Measurements from ENCODE around the gene MLLT3. TPM values are rescaled to one million over a fixed set of nuclear protein-coding genes. Genes with fewer than 3 reads are reported as not detected.

Gene MLLT3
- total and polyA plus RNA-seq, 2 of the 13 experiments (the other 11 are each of a cell fraction or from before 2014, with no cell fraction given): 12.3 to 12.6 TPM

- no peak overlapping the region for H3K4me2 ChIP-seq (ENCODE audit: low read depth, low read length)
- 26% methylated on average over 9 of the region's 9 CpGs for WGBS (ENCODE audit: low lambda C conversion rate)
- in situ Hi-C loops (cut with HindIII; ENCODE audit: extremely low pct_ligation_motif_present, low pct_unique_long_range_greater_than_20kb) (no loop called here), intact Hi-C loops (cut with micrococcal nuclease; ENCODE audit: unreplicated experiment) (no loop called here)
- no peaks in the 10 kb centered on the region for H3K9me3 ChIP-seq (ENCODE audit: low read length)
- ChIA-PET POLR2A (no interaction called here), CTCF (ENCODE audit: low intra/inter-chr PET ratio, low total read pairs) (no interaction called here)
- no peaks in the 10 kb centered on the region for H4K20me1 ChIP-seq (ENCODE audit: insufficient read depth, low read length)
- H3K4me3 ChIP-seq (replicated peaks in 1 of 3; ENCODE audit: insufficient read depth in 1 of 3, low read depth in 2 of 3, low read length in 3 of 3): no peak overlapping the region
- no peak overlapping the region for H3K27ac ChIP-seq (ENCODE audit: extremely low read length, insufficient read depth, low read length)
- TF ChIP-seq ZFX (CRISPR knock-in tag; IDR thresholded peaks at IDR 0.05; ENCODE audit: low read depth): no peak
- no peak for TF ChIP-seq ZNF280B (CRISPR knock-in tag; IDR thresholded peaks at IDR 0.05; ENCODE audit: borderline replicate concordance)
- no peak for TF ChIP-seq ZNF781 (CRISPR knock-in tag; IDR thresholded peaks at IDR 0.05; ENCODE audit: borderline replicate concordance, not compliant biosample characterization)
- TF ChIP-seq ZNF670 (CRISPR knock-in tag; IDR thresholded peaks at IDR 0.05; ENCODE audit: borderline replicate concordance): no peak
- no peak for TF ChIP-seq ZNF24 (IDR thresholded peaks at IDR 0.05)
- TF ChIP-seq RFXAP (CRISPR knock-in tag; IDR thresholded peaks at IDR 0.05; ENCODE audit: borderline replicate concordance): no peak
- no peak for TF ChIP-seq ZNF414 (CRISPR knock-in tag; IDR thresholded peaks at IDR 0.05)
- TF ChIP-seq DNMT1 (CRISPR knock-in tag; IDR thresholded peaks at IDR 0.05): no peak
- no peak for TF ChIP-seq ZNF275 (CRISPR knock-in tag; IDR thresholded peaks at IDR 0.05; ENCODE audit: borderline replicate concordance)
- no peak for TF ChIP-seq ZNF782 (CRISPR knock-in tag; IDR thresholded peaks at IDR 0.05; ENCODE audit: borderline replicate concordance)
- TF ChIP-seq FOXM1 (CRISPR knock-in tag; IDR thresholded peaks at IDR 0.05): no peak
- no peak for TF ChIP-seq ZNF230 (CRISPR knock-in tag; IDR thresholded peaks at IDR 0.05)
- no peak for TF ChIP-seq ZSCAN20 (CRISPR knock-in tag; IDR thresholded peaks at IDR 0.05; ENCODE audit: borderline replicate concordance)
- no peak for TF ChIP-seq PLSCR1 (CRISPR knock-in tag; IDR thresholded peaks at IDR 0.05; ENCODE audit: borderline replicate concordance)
- TF ChIP-seq CCAR2 (optimal IDR thresholded peaks at IDR 0.05; ENCODE audit: low read depth, low read length): no peak
- no peak for TF ChIP-seq IRF2 (CRISPR knock-in tag; IDR thresholded peaks at IDR 0.05)
- TF ChIP-seq ZSCAN12 (CRISPR knock-in tag; IDR thresholded peaks at IDR 0.05): no peak
- TF ChIP-seq RAD21 (CRISPR knock-in tag; IDR thresholded peaks at IDR 0.05): no peak
- H3K79me2 ChIP-seq (ENCODE audit: insufficient read depth, low read length): no peaks in the 10 kb centered on the region
- FAIRE-seq: no peak
- no peak overlapping the region for H3K9ac ChIP-seq (ENCODE audit: insufficient read depth, low read depth, low read length)
- H2AFZ ChIP-seq (ENCODE audit: low read length): no peak overlapping the region
- H3K4me1 ChIP-seq (ENCODE audit: insufficient read depth, low read length): no peaks in the 10 kb centered on the region
- no peak for DNase-seq (ENCODE audit: low spot score)
- no peaks in the 10 kb centered on the region for H3K36me3 ChIP-seq (replicated peaks in 1 of 2; ENCODE audit: control insufficient read depth in 1 of 2, insufficient read depth in 2 of 2, low read length in 2 of 2)
- peaks cover 0 to 11% of the 10 kb centered on the region in 2 experiments; a peak in 1 of 5 replicates for H3K27me3 ChIP-seq (ENCODE audit: control insufficient read depth in 1 of 2, insufficient read depth in 2 of 2, low read length in 2 of 2)
- no TSS peak for BruUV-seq (replicated peaks)
- no peak for ATAC-seq
Observed at GRCh38 chr9:20325008-20325407, 297.3 kb downstream of the MLLT3 start.

Data from HepG2 (cell line).